Esophagus squamous epithelium (tissue), 4 donors: ENCODE results near the gene RIPK4.

Experiments
- POLR2A ChIP-seq, 4 donors: fragments of 450-650 bp; IDR thresholded peaks; one replicate each; pipeline ENCODE4 v1.6.1; 2017; ENCODE audit warnings: antibody characterized with exemption in 4 of 4, mild to moderate bottlenecking in 4 of 4, moderate library complexity in 3 of 4
- TF ChIP-seq, protein P1 (sequence below), 6 experiments: fragments of 450-650 bp in 4 of 6; fragments of 200-600 bp in 2 of 6; sonication (generic) in 2 of 6; IDR thresholded peaks; one replicate each; pipeline ENCODE4 v1.5.1; 2016 to 2019; ENCODE audit warnings: antibody characterized with exemption in 6 of 6, mild to moderate bottlenecking in 4 of 6, moderate library complexity in 4 of 6

DNA sequence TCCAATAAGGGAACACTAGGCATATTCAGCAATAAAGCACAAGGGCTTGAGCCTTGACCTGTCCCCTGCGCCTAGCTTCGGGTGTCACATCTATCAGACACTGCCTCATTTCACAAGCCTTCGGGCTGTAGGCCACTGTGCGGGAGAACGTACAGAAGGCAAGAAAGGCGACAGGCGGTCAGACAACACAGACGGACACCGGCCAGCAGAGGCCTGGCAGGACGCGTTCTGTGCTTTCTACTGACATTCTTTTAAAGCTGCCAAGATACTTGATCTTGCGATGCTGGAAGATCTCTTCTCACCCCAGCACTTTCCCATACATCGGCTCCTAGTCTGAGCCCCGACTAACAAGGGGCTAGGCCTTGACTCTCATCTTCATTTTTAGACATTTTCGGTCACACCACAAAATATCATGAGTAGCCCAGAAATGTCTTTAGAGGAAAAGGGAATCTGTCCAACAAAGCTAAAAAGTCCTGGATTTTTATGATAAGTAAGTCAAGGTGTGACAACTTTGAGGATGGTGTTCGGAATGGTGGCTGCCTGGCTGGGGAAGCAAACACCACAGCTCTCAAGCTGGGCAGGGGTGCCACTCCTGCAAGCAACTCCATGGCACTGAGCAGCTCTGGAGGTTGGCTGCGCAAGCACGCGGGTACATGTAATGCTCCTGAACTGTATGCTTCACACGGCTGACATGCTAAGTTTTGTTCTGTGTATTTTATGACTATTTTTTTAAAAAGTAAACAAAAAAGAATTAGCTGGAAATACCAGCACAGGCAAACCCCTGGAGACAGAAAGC is 18.7 kb downstream of the RIPK4 start:
- TF ChIP-seq, protein P1, sequence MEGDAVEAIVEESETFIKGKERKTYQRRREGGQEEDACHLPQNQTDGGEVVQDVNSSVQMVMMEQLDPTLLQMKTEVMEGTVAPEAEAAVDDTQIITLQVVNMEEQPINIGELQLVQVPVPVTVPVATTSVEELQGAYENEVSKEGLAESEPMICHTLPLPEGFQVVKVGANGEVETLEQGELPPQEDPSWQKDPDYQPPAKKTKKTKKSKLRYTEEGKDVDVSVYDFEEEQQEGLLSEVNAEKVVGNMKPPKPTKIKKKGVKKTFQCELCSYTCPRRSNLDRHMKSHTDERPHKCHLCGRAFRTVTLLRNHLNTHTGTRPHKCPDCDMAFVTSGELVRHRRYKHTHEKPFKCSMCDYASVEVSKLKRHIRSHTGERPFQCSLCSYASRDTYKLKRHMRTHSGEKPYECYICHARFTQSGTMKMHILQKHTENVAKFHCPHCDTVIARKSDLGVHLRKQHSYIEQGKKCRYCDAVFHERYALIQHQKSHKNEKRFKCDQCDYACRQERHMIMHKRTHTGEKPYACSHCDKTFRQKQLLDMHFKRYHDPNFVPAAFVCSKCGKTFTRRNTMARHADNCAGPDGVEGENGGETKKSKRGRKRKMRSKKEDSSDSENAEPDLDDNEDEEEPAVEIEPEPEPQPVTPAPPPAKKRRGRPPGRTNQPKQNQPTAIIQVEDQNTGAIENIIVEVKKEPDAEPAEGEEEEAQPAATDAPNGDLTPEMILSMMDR (IDR thresholded peaks at IDR 0.05): no peak
- TF ChIP-seq POLR2A (IDR thresholded peaks at IDR 0.05): no peak
